HG03066 (cell line): Measurements from ENCODE around the gene TMX1.
A peak's percentile ranks its signal among the peaks of the same experiment; 100 is the strongest.

ENCODE experiments used
- ATAC-seq: cut with Tn5 transposase; IDR thresholded peaks from one replicate; pipeline ENCODE4 v1.9.1; 2021; ENCODE audit warnings: low read depth; ENCODE audit not compliant: unreplicated experiment

The TMX1 gene

GRCh38 chr14:51242545-51243490, 2.8 kb downstream of the TMX1 start:
- no peak for ATAC-seq

- no peak for ATAC-seq
Observed at GRCh38 chr14:51244591-51244990, 4.5 kb downstream of the TMX1 start.

GRCh38 chr14:51246032-51246431, 6.0 kb downstream of the TMX1 start:
- no peak for ATAC-seq

GRCh38 chr14:51248016-51248987, 8.3 kb downstream of the TMX1 start:
- ATAC-seq: peak; percentile 76

- ATAC-seq: no peak
Observed at GRCh38 chr14:51251486-51251885, 11.4 kb downstream of the TMX1 start.

GRCh38 chr14:51253880-51254279, 13.8 kb downstream of the TMX1 start:
- no peak for ATAC-seq

- ATAC-seq: no peak
Observed at GRCh38 chr14:51258280-51258679, 18.2 kb downstream of the TMX1 start.

- no peak for ATAC-seq
Observed at GRCh38 chr14:51258788-51259187, 18.7 kb downstream of the TMX1 start.

- ATAC-seq: no peak
Observed at GRCh38 chr14:51260225-51260624, 20.2 kb downstream of the TMX1 start.

GRCh38 chr14:51261151-51261550, 21.1 kb downstream of the TMX1 start:
- no peak for ATAC-seq

GRCh38 chr14:51262868-51263267, 22.8 kb downstream of the TMX1 start:
- no peak for ATAC-seq

GRCh38 chr14:51269634-51270033, 29.6 kb downstream of the TMX1 start:
- no peak for ATAC-seq

- no peak for ATAC-seq
Observed at GRCh38 chr14:51276605-51277004, 36.6 kb downstream of the TMX1 start.

GRCh38 chr14:51277753-51278415, 37.8 kb downstream of the TMX1 start:
- no peak for ATAC-seq

GRCh38 chr14:51282517-51282916, 42.5 kb downstream of the TMX1 start:
- ATAC-seq: no peak

GRCh38 chr14:51283402-51284085, 43.5 kb downstream of the TMX1 start:
- no peak for ATAC-seq

- ATAC-seq: no peak
Observed at GRCh38 chr14:51284241-51284640, 44.2 kb downstream of the TMX1 start.

- peak; percentile 71 for ATAC-seq
Observed at GRCh38 chr14:51285120-51285519, 45.1 kb downstream of the TMX1 start.

- ATAC-seq: no peak
Observed at GRCh38 chr14:51289169-51289568, 49.1 kb downstream of the TMX1 start.

- ATAC-seq: no peak
Observed at GRCh38 chr14:51290132-51290531, 50.1 kb downstream of the TMX1 start.
